ENCODE results near the gene GPR65.

Gene GPR65

DNA sequence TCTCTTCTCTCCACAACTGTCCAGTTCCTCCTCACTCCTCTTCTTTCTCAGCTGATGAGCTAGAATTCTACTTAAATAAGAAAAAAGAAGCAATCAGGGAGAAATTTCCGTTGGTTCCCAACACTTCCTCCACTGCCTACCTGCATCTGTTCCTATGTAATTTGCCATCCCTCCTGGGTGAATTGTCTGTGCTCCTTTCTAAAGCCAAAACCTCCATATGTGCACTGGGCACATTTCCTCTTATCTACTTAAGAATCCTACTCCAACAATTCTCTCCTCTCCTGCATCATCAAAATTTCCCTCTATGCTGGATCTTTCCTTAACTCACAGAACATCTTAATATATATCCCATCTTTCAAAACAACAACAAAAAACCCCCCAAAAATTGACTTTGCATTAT, 35.2 kb downstream of the GPR65 start:
- peak; percentile 92 for DNase-seq (ENCODE audit: low spot score)

DNA sequence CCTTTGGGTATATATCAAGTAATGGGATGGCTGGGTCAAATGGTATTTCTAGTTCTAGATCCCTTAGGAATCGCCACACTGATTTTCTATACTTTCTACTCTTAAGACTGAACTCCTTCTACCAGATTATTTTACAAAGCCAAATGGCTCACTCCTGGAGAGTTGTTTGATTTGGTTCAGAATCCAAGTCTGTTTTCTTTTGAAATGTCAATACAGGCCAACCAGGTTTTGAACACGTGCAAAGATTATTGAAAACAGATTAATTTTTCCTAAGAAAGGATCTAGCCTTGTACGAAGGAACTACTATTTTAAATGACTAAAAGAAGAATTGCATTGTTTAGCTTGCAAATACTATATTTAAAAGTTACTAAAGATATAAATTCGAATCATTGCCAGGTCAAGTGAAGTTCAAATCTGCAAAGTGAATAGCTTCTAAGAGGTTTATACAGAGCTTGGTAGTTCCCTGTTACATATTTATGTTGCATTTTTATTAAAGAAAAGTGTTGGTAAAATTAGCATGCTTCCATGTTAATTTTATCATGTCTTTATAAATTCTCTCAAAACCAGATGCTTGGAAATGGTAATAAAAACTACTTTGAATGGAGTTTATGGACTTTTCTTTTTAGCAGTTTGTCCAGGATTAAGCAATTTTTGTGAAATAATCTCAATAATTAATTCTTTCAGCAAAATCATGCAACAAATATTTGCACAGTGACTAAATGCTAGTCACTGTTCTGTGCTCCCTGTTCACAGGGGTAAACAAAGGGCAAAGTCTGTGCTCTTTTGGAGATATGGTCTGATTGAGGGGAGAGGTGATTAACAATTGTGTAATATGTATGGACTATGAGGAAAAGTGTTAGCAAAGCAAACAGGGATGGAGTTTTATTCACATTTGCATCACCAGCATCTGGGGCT, 38.9 kb downstream of the GPR65 start:
- DNase-seq (ENCODE audit: low spot score), result no peak

DNA sequence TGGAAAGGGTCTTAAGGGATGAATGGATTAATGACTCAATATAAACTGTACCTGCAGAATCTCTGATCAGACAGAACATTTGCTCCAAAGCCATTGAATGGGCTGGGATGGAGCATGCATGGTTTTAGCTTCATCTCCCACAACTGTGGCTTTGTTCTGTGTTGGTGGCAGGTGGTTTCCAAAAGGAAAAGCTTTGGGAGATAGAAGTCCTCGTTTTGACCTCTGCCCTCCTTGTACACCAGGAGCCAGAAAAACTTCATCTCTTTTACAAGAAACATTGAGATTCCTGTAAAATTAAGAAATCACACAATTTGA, 39.5 kb downstream of the GPR65 start:
- DNase-seq (ENCODE audit: low spot score), result no peak

- DNase-seq (ENCODE audit: low spot score), result no peak
Measured at GRCh38 chr14:88044776-88045446, 40.0 kb downstream of the GPR65 start.

DNA sequence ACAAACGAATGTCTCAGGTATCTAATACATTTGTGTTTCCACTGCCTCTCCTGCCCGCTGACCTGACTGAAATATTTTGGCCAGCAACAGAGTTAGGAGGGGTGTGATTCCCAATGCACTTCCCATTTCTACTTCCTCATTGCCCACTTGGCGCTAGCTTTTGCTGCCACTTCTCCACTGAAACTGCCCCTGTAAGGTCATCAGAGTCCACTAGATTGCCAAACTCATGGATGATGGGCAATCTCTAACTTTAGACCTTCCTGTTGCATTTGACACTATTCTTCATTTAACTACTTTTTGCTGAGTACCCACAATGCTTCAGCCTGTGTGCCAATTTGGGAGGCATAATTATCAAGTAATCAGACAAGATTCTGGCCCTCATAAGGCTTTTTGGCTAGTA, 40.8 kb downstream of the GPR65 start:
- DNase-seq (ENCODE audit: low spot score), result no peak

DNA sequence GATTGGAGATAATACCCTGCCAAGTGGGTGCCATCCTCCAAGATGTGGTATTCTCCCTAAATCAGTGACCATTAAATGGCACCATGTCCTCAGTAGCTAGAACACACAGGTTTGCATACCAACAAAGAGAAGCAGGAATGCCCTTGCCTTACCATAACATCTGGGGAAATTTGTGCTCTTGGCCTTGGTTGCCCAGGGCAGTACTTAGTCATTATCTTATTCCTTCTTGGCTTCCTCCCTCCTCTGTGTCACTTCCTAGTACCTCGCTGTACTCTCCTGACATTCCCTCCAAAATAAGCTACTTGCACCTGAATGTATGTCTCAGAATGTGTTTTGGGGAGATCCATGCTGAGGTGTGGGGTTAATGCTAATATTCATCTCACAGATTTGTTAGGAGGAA, 43.4 kb downstream of the GPR65 start:
- DNase-seq (ENCODE audit: low spot score), result no peak

DNA sequence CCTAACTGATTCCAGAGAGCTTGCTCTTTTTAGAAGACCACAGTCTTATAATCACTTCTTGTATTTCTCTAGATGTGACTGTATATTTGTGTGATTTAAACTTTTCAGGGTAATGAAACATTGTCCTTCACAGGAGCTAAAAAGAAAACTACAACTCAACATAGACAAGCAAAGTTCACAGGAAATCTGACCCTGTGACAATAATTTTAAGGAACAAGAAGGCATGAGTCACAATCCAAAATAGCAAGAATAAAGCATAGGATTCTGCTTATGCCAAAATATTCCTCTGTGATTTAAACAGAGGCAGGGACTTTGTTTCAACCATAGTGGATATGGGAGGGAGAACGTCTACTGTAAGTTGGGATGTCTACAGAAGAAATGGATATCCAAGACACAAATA, 44.3 kb downstream of the GPR65 start:
- no peak for DNase-seq (ENCODE audit: low spot score)

DNA sequence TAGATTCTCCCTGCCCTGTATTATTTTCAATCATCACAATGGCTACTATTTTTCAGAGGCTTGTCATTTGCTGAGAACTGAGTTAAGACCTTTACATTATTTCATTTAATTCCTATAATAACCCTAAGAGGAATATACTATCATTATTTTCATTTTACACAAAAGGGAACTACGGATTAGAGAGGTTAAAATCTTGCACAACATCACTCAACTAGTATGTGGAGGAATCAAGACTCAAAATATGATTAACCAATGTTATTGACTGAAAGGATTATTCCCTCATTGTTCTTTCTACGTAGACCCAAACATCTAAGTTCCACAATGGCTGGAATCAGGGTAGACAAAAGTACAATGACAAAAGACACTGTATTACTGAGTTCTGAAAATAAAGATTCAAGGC, 45.0 kb downstream of the GPR65 start:
- no peak for DNase-seq (ENCODE audit: low spot score)

GRCh38 chr14:88060576-88060975, 55.6 kb downstream of the GPR65 start:
- DNase-seq (ENCODE audit: low spot score), result no peak

DNA sequence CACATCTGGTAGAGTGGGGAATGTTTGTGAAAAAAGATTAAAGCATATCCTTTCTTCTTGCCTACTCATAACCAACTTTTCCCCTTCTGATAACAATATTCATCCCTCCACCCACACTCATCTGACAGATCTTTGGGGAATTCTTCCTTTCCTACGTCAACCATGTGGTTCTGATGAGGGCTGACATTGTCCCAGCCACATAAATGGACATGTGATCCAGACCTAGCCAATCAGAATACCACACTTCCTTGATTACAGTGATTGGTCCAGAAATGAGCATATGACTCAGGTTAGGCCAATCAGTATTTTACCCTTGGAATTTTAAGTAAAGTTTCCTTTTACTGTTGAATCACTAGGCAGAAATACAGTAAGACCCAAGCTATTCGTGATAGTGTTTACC, 58.9 kb downstream of the GPR65 start:
- DNase-seq (ENCODE audit: low spot score), result no peak

All from cerebellar cortex (tissue), 1 donor.